Measurements from ENCODE around the gene IL17RE. TPM values are rescaled to one million over a fixed set of nuclear protein-coding genes. Genes with fewer than 3 reads are reported as not detected.

The IL17RE gene
- polyA plus RNA-seq, 1 donor from 2014 or later, result 0.52 TPM

- Histone ChIP-seq H3K4me3 (ENCODE audit: low read length) (no peak overlapping the region), H3K27ac (ENCODE audit: low read length) (no peak overlapping the region), H4K20me1 (ENCODE audit: insufficient read depth) (no peaks in the 10 kb centered on the region), H3K36me3 (ENCODE audit: insufficient read depth, low read length) (no peaks in the 10 kb centered on the region), H3F3A (ENCODE audit: insufficient read depth, low read length, poor library complexity, severe bottlenecking) (no peaks in the 10 kb centered on the region), H3K9me2 (ENCODE audit: insufficient read depth, low read length) (no peaks in the 10 kb centered on the region), H3K9me3 (ENCODE audit: low read length) (no peaks in the 10 kb centered on the region), H2AFZ (ENCODE audit: low read depth, low read length) (no peak overlapping the region), H3K27me3 (ENCODE audit: insufficient read depth, low read depth, low read length) (peaks cover 16% of the 10 kb centered on the region), H3K9ac (ENCODE audit: low read length) (no peak overlapping the region), H3K79me2 (replicated peaks; ENCODE audit: insufficient read depth, low read length) (no peaks in the 10 kb centered on the region), H3K4me2 (ENCODE audit: low read length) (no peak overlapping the region)
- TF ChIP-seq RAD21 (conservative IDR thresholded peaks at IDR 0.05) (no peak), TAF1 (IDR thresholded peaks at IDR 0.05; ENCODE audit: low read depth) (no peak), MXI1 (conservative IDR thresholded peaks at IDR 0.05; ENCODE audit: poor library complexity, severe bottlenecking) (no peak), EZH2 (IDR thresholded peaks at IDR 0.05; ENCODE audit: borderline replicate concordance, insufficient read depth, low read length, poor library complexity, severe bottlenecking) (no peak), EP300 (conservative IDR thresholded peaks at IDR 0.05; ENCODE audit: poor library complexity, severe bottlenecking) (no peak), POLR2AphosphoS5 (IDR thresholded peaks at IDR 0.05) (no peak), SMC3 (conservative IDR thresholded peaks at IDR 0.05; ENCODE audit: poor library complexity) (no peak)
- TF ChIP-seq, protein P1, sequence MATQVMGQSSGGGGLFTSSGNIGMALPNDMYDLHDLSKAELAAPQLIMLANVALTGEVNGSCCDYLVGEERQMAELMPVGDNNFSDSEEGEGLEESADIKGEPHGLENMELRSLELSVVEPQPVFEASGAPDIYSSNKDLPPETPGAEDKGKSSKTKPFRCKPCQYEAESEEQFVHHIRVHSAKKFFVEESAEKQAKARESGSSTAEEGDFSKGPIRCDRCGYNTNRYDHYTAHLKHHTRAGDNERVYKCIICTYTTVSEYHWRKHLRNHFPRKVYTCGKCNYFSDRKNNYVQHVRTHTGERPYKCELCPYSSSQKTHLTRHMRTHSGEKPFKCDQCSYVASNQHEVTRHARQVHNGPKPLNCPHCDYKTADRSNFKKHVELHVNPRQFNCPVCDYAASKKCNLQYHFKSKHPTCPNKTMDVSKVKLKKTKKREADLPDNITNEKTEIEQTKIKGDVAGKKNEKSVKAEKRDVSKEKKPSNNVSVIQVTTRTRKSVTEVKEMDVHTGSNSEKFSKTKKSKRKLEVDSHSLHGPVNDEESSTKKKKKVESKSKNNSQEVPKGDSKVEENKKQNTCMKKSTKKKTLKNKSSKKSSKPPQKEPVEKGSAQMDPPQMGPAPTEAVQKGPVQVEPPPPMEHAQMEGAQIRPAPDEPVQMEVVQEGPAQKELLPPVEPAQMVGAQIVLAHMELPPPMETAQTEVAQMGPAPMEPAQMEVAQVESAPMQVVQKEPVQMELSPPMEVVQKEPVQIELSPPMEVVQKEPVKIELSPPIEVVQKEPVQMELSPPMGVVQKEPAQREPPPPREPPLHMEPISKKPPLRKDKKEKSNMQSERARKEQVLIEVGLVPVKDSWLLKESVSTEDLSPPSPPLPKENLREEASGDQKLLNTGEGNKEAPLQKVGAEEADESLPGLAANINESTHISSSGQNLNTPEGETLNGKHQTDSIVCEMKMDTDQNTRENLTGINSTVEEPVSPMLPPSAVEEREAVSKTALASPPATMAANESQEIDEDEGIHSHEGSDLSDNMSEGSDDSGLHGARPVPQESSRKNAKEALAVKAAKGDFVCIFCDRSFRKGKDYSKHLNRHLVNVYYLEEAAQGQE (IDR thresholded peaks at IDR 0.05; ENCODE audit: borderline replicate concordance), result no peak
- TF ChIP-seq, protein P2, sequence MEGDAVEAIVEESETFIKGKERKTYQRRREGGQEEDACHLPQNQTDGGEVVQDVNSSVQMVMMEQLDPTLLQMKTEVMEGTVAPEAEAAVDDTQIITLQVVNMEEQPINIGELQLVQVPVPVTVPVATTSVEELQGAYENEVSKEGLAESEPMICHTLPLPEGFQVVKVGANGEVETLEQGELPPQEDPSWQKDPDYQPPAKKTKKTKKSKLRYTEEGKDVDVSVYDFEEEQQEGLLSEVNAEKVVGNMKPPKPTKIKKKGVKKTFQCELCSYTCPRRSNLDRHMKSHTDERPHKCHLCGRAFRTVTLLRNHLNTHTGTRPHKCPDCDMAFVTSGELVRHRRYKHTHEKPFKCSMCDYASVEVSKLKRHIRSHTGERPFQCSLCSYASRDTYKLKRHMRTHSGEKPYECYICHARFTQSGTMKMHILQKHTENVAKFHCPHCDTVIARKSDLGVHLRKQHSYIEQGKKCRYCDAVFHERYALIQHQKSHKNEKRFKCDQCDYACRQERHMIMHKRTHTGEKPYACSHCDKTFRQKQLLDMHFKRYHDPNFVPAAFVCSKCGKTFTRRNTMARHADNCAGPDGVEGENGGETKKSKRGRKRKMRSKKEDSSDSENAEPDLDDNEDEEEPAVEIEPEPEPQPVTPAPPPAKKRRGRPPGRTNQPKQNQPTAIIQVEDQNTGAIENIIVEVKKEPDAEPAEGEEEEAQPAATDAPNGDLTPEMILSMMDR (IDR thresholded peaks at IDR 0.05; ENCODE audit: poor library complexity, severe bottlenecking), result no peak
These were observed 15.2 kb downstream of the IL17RE start for GRCh38 chr3:9917820-9918219.

DNA sequence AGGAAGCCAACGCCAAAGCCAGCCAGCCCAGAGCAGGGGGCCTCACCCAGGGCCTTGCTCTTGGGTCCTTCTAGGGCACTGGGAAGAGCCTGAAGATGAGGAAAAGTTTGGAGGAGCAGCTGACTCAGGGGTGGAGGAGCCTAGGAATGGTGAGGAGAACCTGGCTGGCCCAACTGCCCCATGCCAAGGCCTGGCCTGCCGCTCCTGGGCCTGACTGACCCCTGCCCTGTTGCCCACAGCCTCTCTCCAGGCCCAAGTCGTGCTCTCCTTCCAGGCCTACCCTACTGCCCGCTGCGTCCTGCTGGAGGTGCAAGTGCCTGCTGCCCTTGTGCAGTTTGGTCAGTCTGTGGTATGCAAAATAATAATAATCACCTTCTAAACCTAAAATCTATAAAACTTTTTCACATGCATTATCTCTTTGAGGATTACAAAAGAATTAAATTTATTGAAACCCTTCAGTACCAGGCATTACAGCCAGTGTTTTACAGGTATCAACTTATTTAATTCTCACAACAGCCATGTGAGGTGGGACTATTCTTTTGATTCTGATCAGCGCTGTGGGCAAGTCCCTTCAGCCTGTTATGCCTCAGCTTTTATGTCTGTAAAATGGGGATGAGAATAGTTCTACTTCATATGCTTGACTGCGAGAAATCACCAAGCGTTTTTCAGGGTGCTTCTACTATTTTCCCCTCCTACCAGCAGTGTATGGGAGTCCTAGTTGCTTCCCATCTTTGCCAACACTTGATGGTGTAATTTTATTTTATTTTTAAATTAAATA lies 15.8 kb downstream of the IL17RE start:
- Histone ChIP-seq H3K9me3 (ENCODE audit: low read length) (no peaks in the 10 kb centered on the region), H4K20me1 (ENCODE audit: insufficient read depth) (no peaks in the 10 kb centered on the region), H3K4me3 (ENCODE audit: low read length) (no peak overlapping the region), H3F3A (ENCODE audit: insufficient read depth, low read length, poor library complexity, severe bottlenecking) (no peaks in the 10 kb centered on the region), H3K27ac (ENCODE audit: low read length) (no peak overlapping the region), H3K4me2 (ENCODE audit: low read length) (no peak overlapping the region), H3K9me2 (ENCODE audit: insufficient read depth, low read length) (no peaks in the 10 kb centered on the region), H2AFZ (ENCODE audit: low read depth, low read length) (no peak overlapping the region), H3K36me3 (ENCODE audit: insufficient read depth, low read length) (no peaks in the 10 kb centered on the region), H3K79me2 (replicated peaks; ENCODE audit: insufficient read depth, low read length) (no peaks in the 10 kb centered on the region), H3K9ac (ENCODE audit: low read length) (no peak overlapping the region), H3K27me3 (ENCODE audit: insufficient read depth, low read depth, low read length) (peaks cover 16% of the 10 kb centered on the region)
- TF ChIP-seq, protein P1 (IDR thresholded peaks at IDR 0.05; ENCODE audit: borderline replicate concordance), result no peak
- TF ChIP-seq TAF1 (IDR thresholded peaks at IDR 0.05; ENCODE audit: low read depth) (no peak), RAD21 (conservative IDR thresholded peaks at IDR 0.05) (no peak), SMC3 (conservative IDR thresholded peaks at IDR 0.05; ENCODE audit: poor library complexity) (no peak), MXI1 (conservative IDR thresholded peaks at IDR 0.05; ENCODE audit: poor library complexity, severe bottlenecking) (no peak), POLR2AphosphoS5 (IDR thresholded peaks at IDR 0.05) (no peak), EP300 (conservative IDR thresholded peaks at IDR 0.05; ENCODE audit: poor library complexity, severe bottlenecking) (no peak), EZH2 (IDR thresholded peaks at IDR 0.05; ENCODE audit: borderline replicate concordance, insufficient read depth, low read length, poor library complexity, severe bottlenecking) (no peak)
- TF ChIP-seq, protein P2 (IDR thresholded peaks at IDR 0.05; ENCODE audit: poor library complexity, severe bottlenecking), result no peak

Measured in neural cell (in vitro differentiated cells).